RWPE2 (cell line): ENCODE measurements around the gene KIF3A.

Experiments used
- ATAC-seq: fragments of 200-7000 bp; cut with Tn5 transposase; 3 replicates; pipeline ENCODE4 v1.9.1; 2021; ENCODE audit warnings: low read depth
- DNase-seq: peaks from one replicate; pipeline ENCODE4 v3.0.0-alpha.2; 2020; ENCODE audit warnings: low spot score
- H3K27ac ChIP-seq: fragments of 450-650 bp; 2 replicates; pipeline ENCODE4 v1.5.1; 2017; ENCODE audit warnings: mild to moderate bottlenecking; ENCODE audit not compliant: poor library complexity, severe bottlenecking
- H3K27me3 ChIP-seq: fragments of 250-450 bp; sonication (Bioruptor Pico); 2 replicates; pipeline ENCODE4 v1.5.1; 2021; ENCODE audit warnings: mild to moderate bottlenecking, moderate library complexity; ENCODE audit not compliant: insufficient read depth, poor library complexity, severe bottlenecking
- H3K36me3 ChIP-seq: fragments of 250-450 bp; sonication (Bioruptor Pico); 2 replicates; pipeline ENCODE4 v1.5.1; 2020; ENCODE audit warnings: low read depth, mild to moderate bottlenecking, moderate library complexity
- H3K4me1 ChIP-seq: fragments of 250-450 bp; sonication (Bioruptor Pico); 2 replicates; pipeline ENCODE4 v1.5.1; 2021; ENCODE audit warnings: mild to moderate bottlenecking, moderate library complexity; ENCODE audit not compliant: insufficient read depth, poor library complexity, severe bottlenecking
- H3K4me3 ChIP-seq: fragments of 250-450 bp; sonication (Bioruptor Pico); 2 replicates; pipeline ENCODE4 v1.5.1; 2021; ENCODE audit warnings: mild to moderate bottlenecking, moderate library complexity; ENCODE audit not compliant: severe bottlenecking
- H3K9me3 ChIP-seq: fragments of 250-450 bp; sonication (Bioruptor Pico); 2 replicates; pipeline ENCODE4 v1.5.1; 2021; ENCODE audit warnings: mild to moderate bottlenecking, moderate library complexity; ENCODE audit not compliant: severe bottlenecking
- TF ChIP-seq, protein P1 (sequence below): fragments of 450-650 bp; IDR thresholded peaks from one replicate; pipeline ENCODE4 v1.5.1; 2017; ENCODE audit warnings: mild to moderate bottlenecking, moderate library complexity; ENCODE audit not compliant: poor library complexity, severe bottlenecking

KIF3A gene

DNA sequence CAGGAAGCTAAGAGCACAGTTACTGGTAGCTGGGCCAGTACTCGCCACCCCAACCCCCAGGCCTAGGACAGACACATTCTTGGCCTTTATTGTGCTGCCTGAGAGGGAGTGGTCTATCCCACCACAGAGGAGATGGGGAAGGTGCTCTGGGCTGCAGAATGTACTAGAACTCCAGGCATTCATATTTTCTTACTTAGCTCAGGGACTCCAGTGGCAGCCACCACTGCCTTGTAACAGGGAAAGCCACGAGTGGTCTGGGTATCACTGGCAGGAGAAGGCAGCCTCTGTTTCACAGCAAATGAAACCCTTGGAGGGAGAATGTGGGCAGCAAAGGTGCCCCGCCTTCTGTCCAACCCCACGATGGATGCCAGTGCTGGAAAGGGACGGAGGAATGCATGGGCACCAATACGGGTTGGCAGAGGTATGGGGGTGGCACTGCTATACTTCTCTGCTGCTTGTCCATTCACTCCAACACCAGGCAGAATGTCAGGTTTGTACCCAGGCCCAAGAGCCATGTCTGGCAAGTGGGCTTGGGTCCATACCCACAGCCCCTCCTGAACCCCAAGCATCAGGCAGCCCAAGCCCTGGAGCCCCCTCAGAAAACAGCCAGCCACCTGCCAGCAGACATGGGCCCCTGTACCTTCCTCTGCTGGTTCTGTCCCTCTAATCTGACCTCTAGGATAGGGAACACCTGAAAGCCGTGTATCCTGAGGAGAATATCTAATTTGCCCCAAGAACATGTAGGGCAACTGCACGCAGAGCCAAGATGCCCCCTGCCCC, 35.1 kb upstream of the KIF3A start:
- no peaks in the 10 kb centered on the region for H3K27me3 ChIP-seq
- H3K4me1 ChIP-seq = peaks cover 11% of the 10 kb centered on the region
- DNase-seq (peak; percentile 33), ATAC-seq (no peak)
- H3K27ac ChIP-seq = no peak overlapping the region
- peaks cover 2% of the 10 kb centered on the region for H3K36me3 ChIP-seq
- H3K9me3 ChIP-seq = no peaks in the 10 kb centered on the region
- H3K4me3 ChIP-seq = no peak overlapping the region
- TF ChIP-seq, protein P1, sequence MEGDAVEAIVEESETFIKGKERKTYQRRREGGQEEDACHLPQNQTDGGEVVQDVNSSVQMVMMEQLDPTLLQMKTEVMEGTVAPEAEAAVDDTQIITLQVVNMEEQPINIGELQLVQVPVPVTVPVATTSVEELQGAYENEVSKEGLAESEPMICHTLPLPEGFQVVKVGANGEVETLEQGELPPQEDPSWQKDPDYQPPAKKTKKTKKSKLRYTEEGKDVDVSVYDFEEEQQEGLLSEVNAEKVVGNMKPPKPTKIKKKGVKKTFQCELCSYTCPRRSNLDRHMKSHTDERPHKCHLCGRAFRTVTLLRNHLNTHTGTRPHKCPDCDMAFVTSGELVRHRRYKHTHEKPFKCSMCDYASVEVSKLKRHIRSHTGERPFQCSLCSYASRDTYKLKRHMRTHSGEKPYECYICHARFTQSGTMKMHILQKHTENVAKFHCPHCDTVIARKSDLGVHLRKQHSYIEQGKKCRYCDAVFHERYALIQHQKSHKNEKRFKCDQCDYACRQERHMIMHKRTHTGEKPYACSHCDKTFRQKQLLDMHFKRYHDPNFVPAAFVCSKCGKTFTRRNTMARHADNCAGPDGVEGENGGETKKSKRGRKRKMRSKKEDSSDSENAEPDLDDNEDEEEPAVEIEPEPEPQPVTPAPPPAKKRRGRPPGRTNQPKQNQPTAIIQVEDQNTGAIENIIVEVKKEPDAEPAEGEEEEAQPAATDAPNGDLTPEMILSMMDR = no peak

DNA sequence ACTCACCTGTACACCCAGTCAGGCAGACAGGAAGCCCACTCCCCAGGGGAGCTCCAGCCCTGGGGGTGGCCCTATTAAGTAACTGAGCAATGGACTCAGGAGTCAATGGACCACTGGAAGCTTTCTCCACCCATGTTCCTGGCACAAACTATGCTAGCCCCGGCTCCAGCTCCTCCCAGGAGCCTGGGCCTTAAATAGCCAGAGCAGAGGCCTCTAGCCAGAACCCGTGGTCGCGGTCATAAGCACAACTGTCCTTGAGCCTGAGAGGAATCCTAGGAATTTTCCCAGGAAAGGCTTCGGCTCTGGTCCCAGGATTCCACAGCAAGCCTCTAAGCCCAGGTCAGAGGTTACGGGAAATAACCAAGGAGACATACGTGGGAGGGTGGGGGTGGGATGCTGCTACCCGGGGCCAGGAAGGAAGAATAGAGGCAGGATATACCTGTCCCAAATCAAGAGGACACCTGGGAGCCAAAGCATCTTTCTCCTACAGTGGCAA, 34.2 kb upstream of the KIF3A start:
- no peak for ATAC-seq
- Histone ChIP-seq H3K36me3 (peaks cover 6% of the 10 kb centered on the region), H3K4me3 (no peak overlapping the region), H3K9me3 (no peaks in the 10 kb centered on the region), H3K4me1 (peaks cover 11% of the 10 kb centered on the region), H3K27me3 (no peaks in the 10 kb centered on the region), H3K27ac (no peak overlapping the region)
- peak; percentile 48 for DNase-seq
- TF ChIP-seq, protein P1 = no peak

DNA sequence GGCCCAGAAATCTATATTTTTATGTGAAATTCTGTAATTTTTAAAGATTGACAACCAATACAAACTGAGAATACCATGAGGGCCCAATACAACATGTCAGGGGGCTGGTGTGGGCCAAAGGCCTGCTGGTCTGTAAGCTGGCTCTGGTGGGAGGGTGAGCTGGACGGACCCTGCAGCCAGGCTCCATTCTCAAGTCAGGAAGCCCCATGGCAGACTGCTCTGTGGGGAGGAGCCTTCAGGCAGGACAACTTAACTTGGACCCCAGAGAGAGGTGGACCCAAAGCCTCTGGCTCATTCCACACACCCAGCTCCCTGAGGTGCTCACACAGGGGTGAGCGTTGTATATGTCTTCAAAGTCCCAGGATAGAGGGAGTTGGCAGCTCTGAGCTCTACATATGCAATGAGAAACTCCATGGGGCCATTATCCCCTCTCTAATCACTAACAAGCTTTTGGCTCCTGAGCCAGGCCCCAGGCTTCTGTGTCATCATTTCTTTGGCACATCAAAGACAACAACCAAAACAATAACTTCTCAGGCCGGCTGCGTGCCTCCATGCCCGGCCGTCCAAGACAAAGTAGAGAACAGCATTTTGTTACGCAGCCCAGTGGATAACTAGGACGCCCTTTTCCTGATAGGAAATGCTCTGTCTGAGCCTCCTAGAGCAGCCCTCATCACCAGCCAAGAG, 33.3 kb upstream of the KIF3A start:
- ATAC-seq (no peak), DNase-seq (peak; percentile 43)
- no peak overlapping the region for H3K4me3 ChIP-seq
- no peaks in the 10 kb centered on the region for H3K27me3 ChIP-seq
- H3K27ac ChIP-seq = no peak overlapping the region
- no peaks in the 10 kb centered on the region for H3K9me3 ChIP-seq
- H3K4me1 ChIP-seq = peaks cover 9% of the 10 kb centered on the region
- peaks cover 7% of the 10 kb centered on the region for H3K36me3 ChIP-seq
- TF ChIP-seq, protein P1 = no peak

DNA sequence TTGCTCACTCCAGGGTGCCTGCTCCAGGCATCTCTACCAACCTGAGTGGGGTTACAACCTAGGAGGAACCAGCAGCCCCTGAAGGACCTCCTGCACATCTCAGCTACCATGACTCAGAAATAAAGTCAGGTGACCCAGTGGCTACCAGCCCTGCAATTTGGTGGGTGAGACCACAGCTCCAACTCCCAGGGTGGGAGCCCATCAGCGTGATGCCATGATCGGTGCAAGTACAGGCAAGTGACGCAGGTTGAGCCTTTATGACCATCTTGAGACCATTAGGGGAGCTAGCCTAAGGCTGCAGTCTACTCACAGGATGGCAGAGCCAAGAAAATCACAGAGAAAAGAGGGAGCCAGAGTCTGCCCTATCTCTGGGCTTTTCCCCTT, 31.1 kb upstream of the KIF3A start:
- no peak overlapping the region for H3K27ac ChIP-seq
- DNase-seq (peak; percentile 19), ATAC-seq (no peak)
- no peaks in the 10 kb centered on the region for H3K9me3 ChIP-seq
- H3K27me3 ChIP-seq = no peaks in the 10 kb centered on the region
- TF ChIP-seq, protein P1 = no peak
- H3K4me1 ChIP-seq = no peaks in the 10 kb centered on the region
- H3K4me3 ChIP-seq = no peak overlapping the region
- H3K36me3 ChIP-seq = peaks cover 28% of the 10 kb centered on the region

DNA sequence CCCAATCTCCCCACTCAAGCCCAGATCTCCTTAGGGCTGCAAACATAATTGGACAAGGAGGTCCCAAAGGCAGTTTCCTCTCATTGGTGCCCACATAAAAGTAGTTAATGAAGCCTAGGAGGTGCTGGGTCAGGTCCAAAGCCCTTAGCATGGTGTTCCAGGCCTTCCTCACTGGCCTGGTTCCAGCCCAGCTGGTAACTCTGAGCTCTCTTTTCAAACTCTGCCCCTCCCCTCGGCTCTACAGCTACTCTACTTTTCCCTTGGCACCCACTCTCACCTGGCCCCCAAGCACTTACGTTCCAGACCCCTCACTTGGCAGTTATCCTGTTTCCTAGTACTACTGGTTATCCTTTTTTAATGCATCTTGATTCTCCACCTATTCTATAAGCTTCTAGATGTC, 29.8 kb upstream of the KIF3A start:
- H3K4me3 ChIP-seq = no peak overlapping the region
- peak; percentile 21 for DNase-seq
- no peaks in the 10 kb centered on the region for H3K4me1 ChIP-seq
- no peak overlapping the region for H3K27ac ChIP-seq
- no peaks in the 10 kb centered on the region for H3K27me3 ChIP-seq
- H3K9me3 ChIP-seq = no peaks in the 10 kb centered on the region
- TF ChIP-seq, protein P1 = no peak
- no peak for ATAC-seq
- peaks cover 42% of the 10 kb centered on the region for H3K36me3 ChIP-seq
